Measurements from ENCODE around the gene PDGFA.

GRCh38 chr7:527723-528122 is 8.1 kb upstream of the PDGFA start:
- no peak for TF ChIP-seq CTCF (conservative IDR thresholded peaks at IDR 0.05)
- TF ChIP-seq EZH2 (IDR thresholded peaks at IDR 0.05; ENCODE audit: low read depth), result no peak
